Panc1 (cell line): ENCODE measurements around the gene ISLR2. TPM values are rescaled to one million over a fixed set of nuclear protein-coding genes. Genes with fewer than 3 reads are reported as not detected.

Source experiments
- ATAC-seq: fragments of 200-7000 bp; cut with Tn5 transposase; 2 replicates; pipeline ENCODE4 v1.9.1; 2020; ENCODE audit warnings: mild to moderate bottlenecking, moderate library complexity
- BruUV-seq: library from RNA; stranded (reverse); fragments of 400-500 nt; replicated peaks from 2 replicates; lab custom pipeline; 2021; lab: Mats Ljungman, UMichigan
- CTCF ChIA-PET: fragments of 300-600 bp; sonication (Branson Sonifier 250); formaldehyde crosslinking; loops from one replicate; lab custom pipeline; 2022; ENCODE audit warnings: antibody characterized with exemption; lab: Charles Lee
- POLR2A ChIA-PET: fragments of 300-600 bp; sonication (Branson Sonifier 250); formaldehyde crosslinking; loops from one replicate; lab custom pipeline; 2022; ENCODE audit warnings: antibody characterized with exemption; lab: Charles Lee
- DNase-seq: peaks from one replicate; pipeline ENCODE4 v3.0.0-alpha.2; 2010; ENCODE audit warnings: low read depth, low spot score
- H3K27ac ChIP-seq: 2 replicates; pipeline ENCODE4 v1.5.1; 2011; ENCODE audit warnings: mild to moderate bottlenecking, low read length, inconsistent platforms
- H3K27me3 ChIP-seq: fragments of 200-500 bp; sonication (Bioruptor generic); 2 replicates; pipeline ENCODE4 v1.6.0; 2014; ENCODE audit warnings: low read length, inconsistent platforms; ENCODE audit not compliant: control insufficient read depth, insufficient read depth
- H3K36me3 ChIP-seq: fragments of 200-500 bp; sonication (Bioruptor generic); 2 replicates; pipeline ENCODE4 v1.5.1; 2014; ENCODE audit warnings: inconsistent platforms, mild to moderate bottlenecking, low read length, moderate library complexity; ENCODE audit not compliant: control insufficient read depth, insufficient read depth
- H3K4me1 ChIP-seq: 2 replicates; pipeline ENCODE4 v1.5.1; 2011; ENCODE audit warnings: inconsistent platforms, mild to moderate bottlenecking, low read length, moderate library complexity; ENCODE audit not compliant: control insufficient read depth, insufficient read depth
- H3K4me3 ChIP-seq, 2 experiments: 2 replicates each; pipeline ENCODE4 v1.5.1; 2011 to 2012; ENCODE audit warnings: low read depth in 2 of 2, low read length in 2 of 2, mild to moderate bottlenecking in 2 of 2, inconsistent platforms in 1 of 2, moderate library complexity in 1 of 2
- H3K9me3 ChIP-seq: fragments of 200-500 bp; sonication (Bioruptor generic); 2 replicates; pipeline ENCODE4 v1.5.1; 2014; ENCODE audit warnings: low read depth, mild to moderate bottlenecking, inconsistent platforms, low read length, moderate library complexity; ENCODE audit not compliant: control insufficient read depth, insufficient read depth
- POLR2AphosphoS5 ChIP-seq: IDR thresholded peaks from 2 replicates; pipeline ENCODE4 v1.6.1; 2012; ENCODE audit warnings: mild to moderate bottlenecking, low read depth, low read length, moderate library complexity
- SIN3A ChIP-seq: IDR thresholded peaks from 2 replicates; pipeline ENCODE4 v1.6.1; 2012; ENCODE audit warnings: low read depth, mild to moderate bottlenecking, low read length, moderate library complexity, borderline replicate concordance; ENCODE audit not compliant: insufficient read depth
- TCF7L2 ChIP-seq: IDR thresholded peaks from 2 replicates; pipeline ENCODE4 v1.6.1; 2011; ENCODE audit warnings: mild to moderate bottlenecking, low read depth, low read length, inconsistent platforms
- in situ Hi-C: cut with HindIII; loops from 2 replicates; pipeline ENCODE4 v1.10.0; 2016; ENCODE audit warnings: low sequenced_read_pairs, low pct_unique_long_range_greater_than_20kb
- intact Hi-C: fragments of 100-400 bp; cut with micrococcal nuclease; formaldehyde crosslinking; loops from one replicate; pipeline ENCODE4 v1.10.0; 2022; ENCODE audit not compliant: unreplicated experiment
- total RNA-seq: library from RNA; stranded (reverse); gene quantifications from one replicate; pipeline ENCODE4 v1.2.1, GENCODE V29; 2021; ENCODE audit not compliant: unreplicated experiment
- TF ChIP-seq, protein P1 (sequence below), 2 experiments: IDR thresholded peaks; 2 replicates each; pipeline ENCODE4 v1.6.1; 2011 to 2012; ENCODE audit warnings: low read depth in 2 of 2, control low read depth in 1 of 2, low read length in 1 of 2, mild to moderate bottlenecking in 1 of 2, moderate library complexity in 1 of 2; ENCODE audit not compliant: insufficient read depth in 1 of 2
- TF ChIP-seq, protein P2 (sequence below): fragments of 450-650 bp; IDR thresholded peaks from 2 replicates; pipeline ENCODE4 v1.5.1; 2017; ENCODE audit warnings: mild to moderate bottlenecking

Gene ISLR2
- total RNA-seq, 1 experiment from 2014 or later: 0.36 TPM

GRCh38 chr15:74174219-74174957 is 44.0 kb downstream of the ISLR2 start:
- no peak for ATAC-seq
- H3K27me3 ChIP-seq: no peaks in the 10 kb centered on the region
- H3K9me3 ChIP-seq: no peaks in the 10 kb centered on the region
- TF ChIP-seq, protein P1, sequence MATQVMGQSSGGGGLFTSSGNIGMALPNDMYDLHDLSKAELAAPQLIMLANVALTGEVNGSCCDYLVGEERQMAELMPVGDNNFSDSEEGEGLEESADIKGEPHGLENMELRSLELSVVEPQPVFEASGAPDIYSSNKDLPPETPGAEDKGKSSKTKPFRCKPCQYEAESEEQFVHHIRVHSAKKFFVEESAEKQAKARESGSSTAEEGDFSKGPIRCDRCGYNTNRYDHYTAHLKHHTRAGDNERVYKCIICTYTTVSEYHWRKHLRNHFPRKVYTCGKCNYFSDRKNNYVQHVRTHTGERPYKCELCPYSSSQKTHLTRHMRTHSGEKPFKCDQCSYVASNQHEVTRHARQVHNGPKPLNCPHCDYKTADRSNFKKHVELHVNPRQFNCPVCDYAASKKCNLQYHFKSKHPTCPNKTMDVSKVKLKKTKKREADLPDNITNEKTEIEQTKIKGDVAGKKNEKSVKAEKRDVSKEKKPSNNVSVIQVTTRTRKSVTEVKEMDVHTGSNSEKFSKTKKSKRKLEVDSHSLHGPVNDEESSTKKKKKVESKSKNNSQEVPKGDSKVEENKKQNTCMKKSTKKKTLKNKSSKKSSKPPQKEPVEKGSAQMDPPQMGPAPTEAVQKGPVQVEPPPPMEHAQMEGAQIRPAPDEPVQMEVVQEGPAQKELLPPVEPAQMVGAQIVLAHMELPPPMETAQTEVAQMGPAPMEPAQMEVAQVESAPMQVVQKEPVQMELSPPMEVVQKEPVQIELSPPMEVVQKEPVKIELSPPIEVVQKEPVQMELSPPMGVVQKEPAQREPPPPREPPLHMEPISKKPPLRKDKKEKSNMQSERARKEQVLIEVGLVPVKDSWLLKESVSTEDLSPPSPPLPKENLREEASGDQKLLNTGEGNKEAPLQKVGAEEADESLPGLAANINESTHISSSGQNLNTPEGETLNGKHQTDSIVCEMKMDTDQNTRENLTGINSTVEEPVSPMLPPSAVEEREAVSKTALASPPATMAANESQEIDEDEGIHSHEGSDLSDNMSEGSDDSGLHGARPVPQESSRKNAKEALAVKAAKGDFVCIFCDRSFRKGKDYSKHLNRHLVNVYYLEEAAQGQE (IDR thresholded peaks at IDR 0.05; ENCODE audit: insufficient read depth in 1 of 2, low read depth in 2 of 2, low read length in 1 of 2): no peak
- TF ChIP-seq TCF7L2 (no peak), POLR2AphosphoS5 (no peak), SIN3A (no peak)
- TF ChIP-seq, protein P2, sequence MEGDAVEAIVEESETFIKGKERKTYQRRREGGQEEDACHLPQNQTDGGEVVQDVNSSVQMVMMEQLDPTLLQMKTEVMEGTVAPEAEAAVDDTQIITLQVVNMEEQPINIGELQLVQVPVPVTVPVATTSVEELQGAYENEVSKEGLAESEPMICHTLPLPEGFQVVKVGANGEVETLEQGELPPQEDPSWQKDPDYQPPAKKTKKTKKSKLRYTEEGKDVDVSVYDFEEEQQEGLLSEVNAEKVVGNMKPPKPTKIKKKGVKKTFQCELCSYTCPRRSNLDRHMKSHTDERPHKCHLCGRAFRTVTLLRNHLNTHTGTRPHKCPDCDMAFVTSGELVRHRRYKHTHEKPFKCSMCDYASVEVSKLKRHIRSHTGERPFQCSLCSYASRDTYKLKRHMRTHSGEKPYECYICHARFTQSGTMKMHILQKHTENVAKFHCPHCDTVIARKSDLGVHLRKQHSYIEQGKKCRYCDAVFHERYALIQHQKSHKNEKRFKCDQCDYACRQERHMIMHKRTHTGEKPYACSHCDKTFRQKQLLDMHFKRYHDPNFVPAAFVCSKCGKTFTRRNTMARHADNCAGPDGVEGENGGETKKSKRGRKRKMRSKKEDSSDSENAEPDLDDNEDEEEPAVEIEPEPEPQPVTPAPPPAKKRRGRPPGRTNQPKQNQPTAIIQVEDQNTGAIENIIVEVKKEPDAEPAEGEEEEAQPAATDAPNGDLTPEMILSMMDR: no peak
- no peak for DNase-seq
- no peaks in the 10 kb centered on the region for H3K36me3 ChIP-seq
- H3K27ac ChIP-seq: no peak overlapping the region
- no TSS peak for BruUV-seq
- no peak overlapping the region for H3K4me3 ChIP-seq
- ChIA-PET CTCF (interaction anchor here (0.9 kb wide), 1 partner anchor 133 kb away, joined by 3 read pairs; no protein-coding TSS in a partner anchor), POLR2A (no interaction called here)
- intact Hi-C loops (no loop called here), in situ Hi-C loops (no loop called here)
- peaks cover 4% of the 10 kb centered on the region for H3K4me1 ChIP-seq

DNA sequence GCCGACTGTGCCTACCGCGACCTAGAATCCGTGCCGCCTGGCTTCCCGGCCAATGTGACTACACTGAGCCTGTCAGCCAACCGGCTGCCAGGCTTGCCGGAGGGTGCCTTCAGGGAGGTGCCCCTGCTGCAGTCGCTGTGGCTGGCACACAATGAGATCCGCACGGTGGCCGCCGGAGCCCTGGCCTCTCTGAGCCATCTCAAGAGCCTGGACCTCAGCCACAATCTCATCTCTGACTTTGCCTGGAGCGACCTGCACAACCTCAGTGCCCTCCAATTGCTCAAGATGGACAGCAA is 44.5 kb downstream of the ISLR2 start:
- BruUV-seq: no TSS peak
- H3K4me1 ChIP-seq: peaks cover 9% of the 10 kb centered on the region
- in situ Hi-C loops: no loop called here
- DNase-seq (no peak), ATAC-seq (no peak)
- no peaks in the 10 kb centered on the region for H3K9me3 ChIP-seq
- H3K4me3 ChIP-seq: no peak overlapping the region
- ChIA-PET POLR2A (no interaction called here), CTCF (interaction anchor here (0.9 kb wide), 1 partner anchor 133 kb away, joined by 3 read pairs; no protein-coding TSS in a partner anchor)
- TF ChIP-seq, protein P1 (IDR thresholded peaks at IDR 0.05; ENCODE audit: insufficient read depth in 1 of 2, low read depth in 2 of 2, low read length in 1 of 2): no peak
- TF ChIP-seq TCF7L2 (no peak), SIN3A (no peak), POLR2AphosphoS5 (no peak)
- TF ChIP-seq, protein P2: no peak
- intact Hi-C loops: no loop called here
- no peaks in the 10 kb centered on the region for H3K36me3 ChIP-seq
- no peaks in the 10 kb centered on the region for H3K27me3 ChIP-seq
- no peak overlapping the region for H3K27ac ChIP-seq
